Suppressor macrophage treated with lipopolysaccharide for 1 hour (primary cell): ENCODE measurements around the gene ARHGAP24.
"Not testable (repeated sequence)": the region's sequence is repeated elsewhere in the genome, so short reads cannot be mapped to it uniquely, and the experiment has no call there.

Experiments used
- DNase-seq, 3 donors: peaks; one replicate each; pipeline ENCODE4 v3.0.0-alpha.2; 2020 to 2022

The ARHGAP24 gene

DNA sequence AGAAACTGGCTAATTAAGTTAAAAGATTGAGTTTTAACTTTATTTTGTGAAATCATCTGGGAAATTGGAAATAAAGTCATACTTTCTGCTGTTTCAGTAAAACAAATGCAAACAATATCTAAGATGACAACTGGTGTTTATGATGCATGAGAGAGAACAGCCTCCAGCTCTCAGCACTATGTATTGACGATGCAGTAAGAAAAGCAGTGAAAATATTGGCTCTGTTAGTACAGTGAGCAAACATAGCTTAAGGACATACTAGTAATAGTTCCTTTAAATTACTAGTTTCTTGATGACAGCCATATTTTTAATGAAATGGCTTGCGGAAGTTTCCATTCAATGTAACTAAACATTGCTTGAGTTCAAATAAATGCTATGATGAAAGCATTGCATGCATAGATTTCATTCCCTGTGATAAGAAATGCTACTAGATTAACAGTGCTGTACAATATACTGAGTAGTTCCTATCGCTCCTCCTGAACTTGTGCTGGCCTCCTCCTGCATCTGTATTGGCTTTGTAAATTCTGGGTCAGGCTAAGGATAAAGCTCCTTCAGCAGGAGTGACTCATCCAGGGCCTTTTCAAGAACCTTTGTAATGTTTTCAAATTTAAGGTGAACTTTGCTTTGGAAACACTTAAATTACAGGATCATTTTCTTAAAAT lies 11.6 kb downstream of the ARHGAP24 start:
- no peak for DNase-seq

DNA sequence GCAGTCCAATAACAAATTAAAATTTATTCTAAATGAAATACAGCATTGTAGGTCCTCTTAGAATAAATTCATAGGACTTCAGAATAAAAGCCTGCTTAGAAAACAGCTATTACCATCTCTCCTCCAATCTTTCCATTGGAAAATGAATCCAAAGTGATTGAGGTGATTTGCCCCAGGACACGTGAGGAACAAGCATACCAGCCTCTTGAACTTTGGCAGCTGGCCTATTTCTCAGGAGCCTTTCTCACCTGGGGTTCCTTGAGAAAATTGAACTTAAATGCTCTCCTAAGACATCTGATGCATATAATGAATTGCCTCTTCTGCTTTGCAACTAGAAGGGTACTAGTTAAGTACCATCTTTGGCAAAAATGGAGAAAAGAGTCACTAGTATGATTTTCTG lies 13.5 kb downstream of the ARHGAP24 start:
- no peak for DNase-seq

DNA sequence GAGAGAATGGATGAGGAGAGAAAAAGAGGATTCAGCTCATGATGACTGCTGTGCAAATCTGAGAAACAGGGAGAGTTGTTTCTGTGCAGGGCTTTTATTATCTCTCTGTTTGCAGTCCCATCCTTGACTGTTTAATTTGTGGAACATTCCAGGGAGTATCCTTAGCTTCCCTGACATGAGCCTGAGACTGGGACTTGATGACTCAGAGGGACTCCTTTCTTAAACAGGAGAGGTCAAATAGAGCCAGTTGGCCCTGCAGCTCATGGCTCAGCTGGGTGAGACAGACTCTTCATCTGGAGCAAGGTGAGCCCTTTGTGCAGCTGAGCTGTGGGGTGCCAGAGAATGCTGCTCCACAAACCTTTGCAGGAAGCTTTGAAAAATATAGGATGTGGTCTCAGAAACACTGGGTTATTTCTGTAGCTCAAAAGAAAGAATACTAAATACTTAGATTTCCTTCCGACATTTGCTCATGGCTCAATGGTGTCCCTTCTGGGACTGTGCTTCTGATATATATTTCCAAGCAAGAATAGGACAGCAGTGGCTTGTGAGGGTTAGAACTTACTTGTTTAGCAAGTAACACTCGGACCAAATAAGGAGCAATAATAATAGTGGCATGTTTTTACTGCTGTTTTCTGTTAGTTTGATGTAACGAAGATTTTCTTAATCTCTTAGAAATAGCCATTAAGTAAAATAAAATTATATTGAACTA lies 14.5 kb downstream of the ARHGAP24 start:
- no peak for DNase-seq

DNA sequence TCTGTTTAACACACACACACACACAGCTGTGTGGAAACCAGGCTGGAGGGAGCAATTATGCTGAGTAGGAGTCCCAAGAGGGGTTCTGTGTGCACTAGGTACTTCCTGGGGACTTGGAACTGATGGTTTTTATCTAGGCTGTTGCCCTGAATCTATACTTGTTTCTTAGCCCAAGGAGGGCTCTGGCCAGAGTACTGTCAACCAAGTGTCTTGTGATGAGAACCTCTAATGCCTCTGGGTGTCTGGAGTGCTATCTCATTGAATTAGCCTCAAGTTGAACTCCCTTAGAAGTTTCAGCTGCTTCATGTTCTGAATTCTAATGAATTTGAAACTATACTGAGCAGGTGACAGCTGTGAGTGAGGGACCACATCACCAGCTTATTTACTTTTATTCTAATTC lies 16.6 kb downstream of the ARHGAP24 start:
- no peak for DNase-seq

DNA sequence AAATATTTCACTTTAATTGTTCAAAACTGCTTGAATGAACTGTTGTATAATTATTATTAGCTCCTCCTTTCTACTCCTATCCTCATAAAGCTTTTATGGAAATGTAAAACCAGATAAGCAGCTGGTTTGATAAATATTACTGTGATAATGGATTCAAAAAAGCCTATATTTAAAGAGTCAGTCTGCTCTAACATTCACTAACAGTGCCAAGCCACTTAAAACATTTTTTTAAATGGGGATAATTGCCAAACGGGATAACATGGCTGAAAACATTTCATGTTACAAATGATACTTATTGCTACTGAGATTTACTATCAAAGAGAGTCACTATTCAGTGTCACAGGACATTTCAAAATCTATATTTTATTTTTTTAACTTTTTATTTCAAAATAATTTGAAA lies 17.4 kb downstream of the ARHGAP24 start:
- no peak for DNase-seq

DNA sequence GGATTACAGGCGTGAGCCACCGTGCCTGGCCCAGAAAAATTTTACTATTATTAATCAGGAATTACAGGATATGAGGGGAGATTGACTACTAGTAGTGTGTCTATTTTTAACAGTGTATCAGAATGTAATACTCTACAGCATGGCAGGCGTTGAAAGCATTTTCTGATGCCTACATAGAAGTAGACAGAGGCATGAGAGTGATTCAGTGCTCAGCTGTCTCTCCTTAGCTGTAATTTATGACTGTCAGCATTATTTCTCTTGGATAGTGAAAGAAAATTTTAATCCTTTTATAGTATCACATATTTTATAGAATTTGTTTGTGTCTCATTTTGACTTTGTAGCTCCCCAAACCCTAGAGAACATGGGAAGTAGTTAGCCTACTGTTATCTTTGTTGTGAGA lies 20.7 kb downstream of the ARHGAP24 start:
- DNase-seq: no peak

DNA sequence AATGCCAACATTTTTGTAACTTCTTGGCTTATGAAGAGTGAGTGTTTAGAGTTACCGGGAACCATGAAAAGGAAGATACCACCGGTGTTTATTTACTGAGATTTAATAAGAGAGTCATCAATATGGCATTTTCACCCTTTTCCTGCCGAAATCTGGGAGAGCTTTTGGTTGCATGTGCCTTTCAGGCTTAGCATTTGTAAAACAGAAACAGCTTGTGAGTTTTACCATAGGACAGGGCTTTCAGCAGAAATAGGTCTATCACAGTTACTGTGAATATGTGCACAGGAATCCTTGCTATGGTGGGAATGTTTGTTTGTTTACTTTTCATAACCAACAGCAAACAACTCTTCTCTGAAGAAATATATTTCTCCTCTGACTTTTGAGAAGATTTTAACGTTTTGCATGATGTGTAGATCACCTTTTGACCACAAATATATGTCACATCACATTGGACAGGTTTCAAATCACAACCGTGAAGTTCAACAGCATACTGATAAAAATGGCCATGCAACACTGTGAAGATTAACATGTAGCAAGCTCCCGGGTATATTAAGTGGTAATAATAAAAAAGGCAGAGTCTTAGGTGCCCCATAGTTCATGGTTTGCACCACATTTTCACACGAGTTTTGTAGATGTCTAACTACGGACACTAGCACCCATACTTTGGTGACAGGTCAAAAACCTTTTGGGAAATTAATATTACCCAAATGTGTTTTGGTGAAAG lies 21.3 kb downstream of the ARHGAP24 start:
- no peak for DNase-seq

DNA sequence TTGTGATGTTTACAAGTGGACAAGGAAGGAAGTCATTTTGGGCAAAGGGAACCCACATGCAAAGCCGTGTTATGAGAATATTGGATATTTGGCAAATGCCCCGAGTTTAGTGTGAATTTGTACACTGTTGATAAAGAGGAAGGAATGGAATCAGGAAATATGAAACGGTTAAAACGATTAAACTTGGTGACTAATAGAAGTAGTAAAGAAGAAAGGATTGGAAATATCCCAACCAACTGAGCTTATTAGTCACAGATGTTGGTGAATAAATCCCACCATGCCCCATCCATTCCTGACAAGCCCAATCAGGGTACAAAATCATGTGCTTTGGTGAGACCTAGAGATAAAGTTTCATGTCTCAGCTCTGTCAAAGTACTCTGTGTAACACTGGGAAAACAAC lies 22.0 kb downstream of the ARHGAP24 start:
- peak; percentile 31 to 67 (median 63) for DNase-seq

DNA sequence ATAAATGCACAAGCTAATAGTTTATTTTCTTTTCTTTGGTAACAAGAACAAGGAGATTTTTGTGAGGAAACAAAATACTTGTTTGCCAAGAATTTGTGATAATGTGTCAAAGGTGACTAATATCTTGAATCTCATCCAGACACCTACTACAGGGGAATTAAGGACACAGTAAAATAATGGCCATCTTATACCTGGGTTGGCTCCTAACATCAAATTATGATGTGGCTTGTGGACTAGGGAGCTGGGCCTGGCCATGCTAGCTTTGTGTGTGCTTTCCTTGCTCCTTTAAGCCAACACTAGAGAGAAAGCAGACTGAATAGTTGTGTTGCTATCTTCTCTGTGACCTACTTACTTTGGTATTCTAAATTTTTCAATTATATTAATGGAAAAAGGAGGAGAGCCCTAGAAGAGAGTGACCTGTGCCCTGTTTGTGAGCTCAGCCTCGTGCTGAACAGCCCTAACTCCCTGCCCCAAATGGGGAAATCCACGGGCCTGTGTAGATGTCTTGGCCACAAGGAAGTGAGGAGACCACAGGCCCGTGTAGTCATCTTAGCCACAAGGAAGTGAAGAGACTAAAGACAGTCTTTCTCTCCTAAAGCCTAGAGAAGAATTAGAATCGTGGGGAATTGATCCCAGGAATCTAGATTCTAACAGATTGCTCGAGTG lies 23.3 kb downstream of the ARHGAP24 start:
- peak; percentile 92 to 94 (median 93) for DNase-seq

DNA sequence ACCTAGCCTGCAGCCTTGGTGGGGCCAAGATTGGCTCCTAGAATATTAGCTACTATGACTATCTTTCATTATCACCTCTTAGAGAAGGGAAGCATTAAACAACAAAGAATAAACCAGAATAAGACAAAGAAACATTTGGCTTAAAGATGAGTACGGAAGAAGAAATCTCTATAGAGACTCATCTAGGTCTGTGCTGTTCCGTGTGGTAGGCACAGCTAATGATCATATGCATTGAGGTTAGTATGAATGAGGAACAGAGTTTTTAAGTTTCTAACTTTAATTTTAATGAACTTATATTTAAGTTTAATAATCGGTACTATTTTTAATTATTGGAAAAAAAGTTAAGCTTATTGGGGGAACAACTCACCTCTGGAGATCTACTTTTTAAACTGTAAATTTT lies 24.6 kb downstream of the ARHGAP24 start:
- peak in 1 of 3 donors; percentile 26 for DNase-seq

DNA sequence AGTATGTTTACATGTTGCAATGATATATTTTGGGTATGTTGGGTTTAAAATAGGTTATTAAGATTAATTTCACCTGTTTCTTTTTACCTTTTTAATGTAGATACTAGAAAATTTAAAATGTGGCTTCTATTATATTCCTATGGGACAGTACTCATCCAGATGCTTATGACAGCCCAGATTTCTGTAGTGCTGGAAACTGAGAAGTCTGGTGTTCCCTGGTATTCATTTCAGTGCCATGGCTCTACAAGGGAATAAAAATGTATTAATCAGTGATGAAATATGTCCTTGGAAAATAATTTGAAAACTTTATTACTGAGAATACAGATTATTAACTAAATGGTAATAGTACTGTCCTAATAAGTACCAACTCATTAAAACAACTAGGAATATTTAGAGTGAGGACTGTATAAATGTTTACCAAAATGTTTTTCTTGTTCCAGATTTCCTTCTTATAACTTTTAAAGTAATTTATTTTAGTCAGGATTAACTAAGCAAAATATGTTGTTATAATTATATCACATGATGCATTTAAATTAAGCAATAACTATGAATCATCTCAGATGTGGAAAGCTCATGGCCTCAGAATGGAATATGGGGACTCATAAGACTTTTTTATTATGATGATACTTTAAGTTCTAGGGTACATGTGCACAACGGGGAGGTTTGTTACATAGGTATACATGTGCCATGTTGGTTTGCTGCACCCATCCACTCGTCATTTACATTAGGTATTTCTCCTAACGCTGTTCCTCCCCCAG lies 25.3 kb downstream of the ARHGAP24 start:
- DNase-seq: peak; percentile 21 to 75 (median 69)

DNA sequence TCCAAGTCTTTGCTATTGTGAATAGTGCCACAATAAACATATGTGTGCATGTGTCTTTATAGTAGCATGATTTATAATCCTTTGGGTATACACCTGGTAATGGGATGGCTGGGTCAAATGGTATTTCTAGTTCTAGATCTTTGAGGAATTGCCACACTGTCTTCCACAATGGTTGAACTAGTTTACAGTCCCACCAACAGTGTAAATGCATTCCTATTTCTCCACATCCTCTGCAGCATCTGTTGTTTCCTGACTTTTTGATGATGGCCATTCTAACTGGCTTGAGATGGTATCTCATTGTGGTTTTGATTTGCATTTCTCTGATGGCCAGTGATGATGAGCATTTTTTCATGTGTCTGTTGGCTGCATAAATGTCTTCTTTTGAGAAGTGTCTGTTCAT lies 26.2 kb downstream of the ARHGAP24 start:
- DNase-seq: not testable (repeated sequence)

DNA sequence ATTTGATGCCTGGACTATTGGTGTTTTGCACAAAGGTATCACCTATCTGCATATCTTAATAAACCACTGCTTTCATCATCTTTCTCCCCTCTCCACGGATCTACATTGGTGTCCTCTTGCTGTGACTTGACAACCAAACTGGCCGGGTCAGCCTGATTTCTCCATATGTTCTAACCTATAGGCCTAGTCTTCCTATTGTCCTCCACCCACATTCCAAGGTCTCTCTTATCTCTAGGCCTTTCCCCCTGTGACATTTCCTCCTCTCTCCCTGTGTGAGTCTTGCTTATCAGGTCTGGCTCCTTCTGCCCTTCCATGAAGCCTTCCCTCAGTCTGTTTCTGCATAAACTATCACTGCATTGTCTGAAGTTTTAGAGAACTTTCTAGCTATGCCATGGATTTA lies 33.7 kb downstream of the ARHGAP24 start:
- DNase-seq: no peak

DNA sequence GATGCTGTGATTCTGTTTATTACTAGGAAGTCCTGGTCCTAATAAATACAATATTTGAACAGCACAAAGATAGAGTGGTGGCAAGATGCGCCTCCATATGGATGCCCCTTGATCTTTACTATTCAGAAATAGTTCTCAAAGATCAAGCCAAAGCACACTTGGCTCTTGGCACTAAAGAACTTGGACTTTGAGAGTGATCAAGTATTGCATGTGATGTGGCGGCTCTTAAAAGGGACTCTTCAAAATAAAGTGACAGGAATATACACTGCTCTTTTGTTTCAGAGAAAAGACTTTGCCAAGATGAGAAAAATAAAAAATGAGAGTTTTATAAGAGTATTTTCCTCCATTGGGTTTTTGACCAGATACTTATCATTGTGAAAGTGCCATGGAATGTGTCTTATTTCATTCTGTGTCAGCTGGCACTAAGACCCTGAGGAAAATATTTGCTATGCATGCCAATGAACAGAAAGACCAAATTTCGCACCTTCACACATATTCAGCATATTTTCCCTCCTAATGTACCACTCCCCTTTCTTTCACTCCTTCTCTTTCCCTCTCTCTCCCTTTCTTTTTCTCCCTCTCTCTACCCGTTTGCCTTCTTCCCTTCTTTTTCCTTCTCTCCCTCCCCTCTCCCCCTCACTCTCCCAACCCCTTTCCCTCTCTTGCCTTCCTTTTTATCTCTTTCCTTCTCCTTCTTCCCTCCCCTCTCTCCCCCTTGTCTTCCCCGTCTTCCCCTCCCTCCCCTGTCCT lies 35.1 kb downstream of the ARHGAP24 start:
- no peak for DNase-seq

DNA sequence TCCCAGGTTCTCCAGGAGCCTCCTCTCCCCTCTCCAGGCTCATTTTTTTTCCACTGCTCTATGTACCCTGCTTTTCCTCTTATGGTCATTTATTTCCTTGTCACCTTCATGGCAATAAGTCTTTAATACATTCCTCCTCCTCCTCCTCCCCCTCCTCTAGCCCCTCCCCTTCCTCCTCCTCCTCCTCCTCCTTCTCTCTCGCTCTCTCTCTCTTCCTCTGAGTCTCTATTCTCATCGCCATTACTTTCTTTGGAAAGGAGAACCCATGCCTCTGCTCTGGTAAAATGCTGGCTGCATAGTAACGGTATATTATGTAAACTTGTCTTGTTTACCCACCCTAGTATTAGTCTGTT lies 35.7 kb downstream of the ARHGAP24 start:
- no peak for DNase-seq

DNA sequence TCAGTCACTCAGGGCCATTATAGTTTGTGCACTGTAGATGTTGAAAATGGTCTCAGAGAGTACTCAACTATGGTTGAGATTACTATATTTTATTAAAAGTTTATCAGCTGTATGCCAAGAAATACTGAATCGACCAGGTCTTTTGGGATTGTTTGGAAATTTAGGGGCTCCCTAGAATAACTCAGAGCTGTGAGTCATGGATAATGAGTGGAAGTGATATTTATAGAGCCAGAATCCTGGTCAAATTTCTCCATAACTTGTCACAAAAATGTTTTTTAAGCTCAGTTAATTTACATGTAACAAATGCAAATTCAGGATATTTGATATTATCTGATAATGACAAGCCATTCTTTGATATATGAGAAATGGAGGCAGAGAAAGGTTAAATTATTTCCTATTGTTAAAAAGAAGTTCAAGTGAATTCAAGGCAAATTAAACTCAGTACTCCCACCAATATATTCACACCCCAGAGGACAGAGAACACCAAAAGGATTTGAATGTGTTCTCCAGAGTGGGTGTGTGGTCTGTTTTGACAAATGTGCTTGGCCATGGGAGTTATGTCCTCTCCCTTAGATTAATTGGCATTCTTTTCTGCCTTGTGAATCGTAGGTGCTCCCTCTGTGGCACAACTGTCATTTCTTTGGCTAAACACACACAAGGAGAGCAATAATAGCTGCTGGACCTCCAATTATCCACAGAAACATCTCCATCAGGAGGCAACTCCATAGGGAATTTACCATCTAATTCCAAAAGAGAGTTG lies 37.7 kb downstream of the ARHGAP24 start:
- DNase-seq: peak in 1 of 3 donors; percentile 29

DNA sequence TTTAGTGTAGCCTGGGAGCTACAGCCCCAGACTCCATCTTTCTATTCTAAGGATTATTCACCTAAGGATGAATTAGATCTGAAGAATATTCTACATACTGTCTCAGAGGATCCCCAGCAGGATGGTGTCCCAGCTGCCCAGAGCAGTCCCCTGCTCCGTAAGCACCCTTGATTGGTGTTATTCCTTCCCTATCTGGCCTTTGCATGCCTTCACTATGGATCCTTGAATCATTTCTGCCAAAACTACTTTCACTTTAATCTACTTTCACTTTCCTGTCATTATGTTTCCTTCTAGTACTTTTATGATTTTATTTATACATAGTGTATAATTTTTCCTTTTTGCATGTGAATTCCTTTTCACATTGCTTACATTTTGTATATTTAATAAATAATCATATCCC lies 39.2 kb downstream of the ARHGAP24 start:
- peak; percentile 13 to 38 (median 24) for DNase-seq

DNA sequence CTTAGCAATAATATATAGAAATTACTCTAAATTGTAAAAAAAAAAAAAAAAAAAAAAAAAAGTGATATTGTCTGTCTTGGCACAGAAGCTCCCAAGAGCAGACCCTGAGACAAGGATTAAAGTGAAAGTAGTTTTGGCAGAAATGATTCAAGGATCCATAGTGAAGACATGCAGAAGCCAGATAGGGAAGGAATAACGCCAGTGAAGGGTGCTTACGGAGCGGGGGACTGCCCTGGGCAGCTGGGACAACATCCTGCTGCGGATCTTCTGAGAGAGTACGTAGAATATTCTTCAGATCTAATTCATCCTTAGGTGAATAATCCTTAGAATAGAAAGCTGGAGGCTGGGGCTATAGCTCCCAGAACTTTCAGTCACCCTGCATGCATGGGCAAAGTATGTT lies 39.8 kb downstream of the ARHGAP24 start:
- DNase-seq: no peak

DNA sequence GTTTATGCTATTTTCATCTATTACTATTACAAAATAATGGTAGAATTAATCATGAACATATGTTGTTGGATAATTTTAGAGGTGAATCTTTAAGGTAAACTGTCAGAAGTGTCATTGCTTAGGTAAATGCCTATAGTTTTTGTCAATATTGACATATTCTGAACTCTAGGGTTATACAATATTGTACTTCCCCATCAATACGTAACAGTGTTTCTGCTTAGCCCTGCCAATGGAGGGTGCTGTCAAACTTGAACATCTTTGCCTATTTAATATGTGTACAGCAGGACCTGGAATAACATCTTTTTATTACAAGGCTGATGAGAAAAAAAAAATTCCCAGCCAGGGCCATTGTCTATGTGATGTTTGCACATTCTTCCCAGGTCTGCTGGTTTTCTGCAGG lies 40.8 kb downstream of the ARHGAP24 start:
- no peak for DNase-seq

DNA sequence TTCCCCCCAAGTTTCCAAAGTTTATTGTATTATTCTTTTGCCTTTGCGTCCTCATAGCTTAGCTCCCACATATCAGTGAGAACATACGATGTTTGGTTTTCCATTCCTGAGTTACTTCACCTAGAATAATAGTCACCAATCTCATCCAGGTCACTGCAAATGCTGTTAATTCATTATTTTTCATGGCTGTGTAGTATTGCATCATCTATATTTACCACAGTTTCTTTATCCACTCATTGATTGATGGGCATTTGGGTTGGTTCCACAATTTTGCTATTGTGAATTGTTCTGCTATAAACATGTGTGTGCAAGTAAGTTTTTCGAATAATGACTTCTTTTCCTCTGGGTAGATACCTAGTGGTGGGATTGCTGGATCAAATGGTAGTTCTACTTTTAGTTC lies 43.6 kb downstream of the ARHGAP24 start:
- not testable (repeated sequence) for DNase-seq
